Neural cell (in vitro differentiated cells): ENCODE results near the gene BRD7. TPM values are rescaled to one million over a fixed set of nuclear protein-coding genes. Genes with fewer than 3 reads are reported as not detected.

Source experiments
- H2AFZ ChIP-seq: fragments of 200-600, 300-800 bp; sonication (generic), shearing (Covaris generic); 2 replicates; pipeline ENCODE4 v1.6.0; 2014; ENCODE audit warnings: low read depth, mild to moderate bottlenecking, antibody characterized with exemption, low read length, moderate library complexity
- H3F3A ChIP-seq: fragments of 200-600 bp; shearing (Covaris generic); 2 replicates; pipeline ENCODE4 v1.6.1; 2016; ENCODE audit warnings: mild to moderate bottlenecking, moderate library complexity, mixed read lengths, antibody characterized with exemption, low read length; ENCODE audit not compliant: insufficient read depth, poor library complexity, severe bottlenecking
- H3K27ac ChIP-seq: fragments of 200-600, 300-800 bp; sonication (generic), shearing (Covaris generic); 2 replicates; pipeline ENCODE4 v1.5.1; 2014; ENCODE audit warnings: mild to moderate bottlenecking, low read length, moderate library complexity
- H3K27me3 ChIP-seq: fragments of 300-800, 200-600 bp; sonication (generic), shearing (Covaris generic); 2 replicates; pipeline ENCODE4 v1.6.0; 2014; ENCODE audit warnings: mild to moderate bottlenecking, low read depth, low read length, moderate library complexity; ENCODE audit not compliant: insufficient read depth
- H3K36me3 ChIP-seq: fragments of 300-800, 200-600 bp; sonication (generic), shearing (Covaris generic); 2 replicates; pipeline ENCODE4 v1.5.1; 2014; ENCODE audit warnings: mild to moderate bottlenecking, antibody characterized with exemption, low read length, moderate library complexity; ENCODE audit not compliant: insufficient read depth
- H3K4me2 ChIP-seq: fragments of 300-800, 200-600 bp; sonication (generic), shearing (Covaris generic); 2 replicates; pipeline ENCODE4 v1.6.0; 2014; ENCODE audit warnings: mild to moderate bottlenecking, low read length
- H3K4me3 ChIP-seq: fragments of 300-800, 200-600 bp; sonication (generic), shearing (Covaris generic); 2 replicates; pipeline ENCODE4 v1.5.1; 2014; ENCODE audit warnings: mild to moderate bottlenecking, low read length, moderate library complexity
- H3K79me2 ChIP-seq: fragments of 200-600 bp; shearing (Covaris generic); replicated peaks from 2 replicates; pipeline ENCODE4 v1.6.0; 2014; ENCODE audit warnings: mild to moderate bottlenecking, low read length, moderate library complexity; ENCODE audit not compliant: insufficient read depth
- H3K9ac ChIP-seq: fragments of 300-800, 200-600 bp; sonication (generic), shearing (Covaris generic); 2 replicates; pipeline ENCODE4 v1.6.1; 2016; ENCODE audit warnings: mild to moderate bottlenecking, low read length, mixed read lengths
- H3K9me2 ChIP-seq: fragments of 200-600 bp; shearing (Covaris generic); 2 replicates; pipeline ENCODE4 v1.6.1; 2016; ENCODE audit warnings: mild to moderate bottlenecking, low read length, mixed read lengths; ENCODE audit not compliant: insufficient read depth
- H3K9me3 ChIP-seq: fragments of 200-600, 300-800 bp; sonication (generic), shearing (Covaris generic); 2 replicates; pipeline ENCODE4 v1.6.1; 2016; ENCODE audit warnings: mild to moderate bottlenecking, mixed run types, low read length, moderate library complexity, mixed read lengths
- H4K20me1 ChIP-seq: fragments of 200-600 bp; shearing (Covaris generic); 2 replicates; pipeline ENCODE4 v1.6.1; 2016; ENCODE audit warnings: mild to moderate bottlenecking, mixed run types; ENCODE audit not compliant: insufficient read depth
- EP300 ChIP-seq: fragments of 450-650 bp; conservative IDR thresholded peaks from 2 replicates; pipeline ENCODE4 v1.6.1; 2014; ENCODE audit warnings: antibody characterized with exemption, mild to moderate bottlenecking, moderate library complexity; ENCODE audit not compliant: poor library complexity, severe bottlenecking
- EZH2 ChIP-seq: fragments of 200-600, 300-800 bp; shearing (Covaris generic), sonication (generic); IDR thresholded peaks from 2 replicates; pipeline ENCODE4 v1.6.1; 2014; ENCODE audit warnings: antibody characterized with exemption, low read length, borderline replicate concordance, mild to moderate bottlenecking; ENCODE audit not compliant: insufficient read depth, poor library complexity, severe bottlenecking
- MXI1 ChIP-seq: fragments of 450-650 bp; conservative IDR thresholded peaks from 2 replicates; pipeline ENCODE4 v1.6.1; 2014; ENCODE audit warnings: antibody characterized with exemption, mild to moderate bottlenecking; ENCODE audit not compliant: poor library complexity, severe bottlenecking
- POLR2AphosphoS5 ChIP-seq: IDR thresholded peaks from 2 replicates; pipeline ENCODE4 v1.6.1; 2012
- RAD21 ChIP-seq: fragments of 450-650 bp; conservative IDR thresholded peaks from 2 replicates; pipeline ENCODE4 v1.6.1; 2014; ENCODE audit warnings: antibody characterized with exemption, mild to moderate bottlenecking, moderate library complexity
- SMC3 ChIP-seq: fragments of 450-650 bp; conservative IDR thresholded peaks from 2 replicates; pipeline ENCODE4 v1.6.1; 2014; ENCODE audit warnings: antibody characterized with exemption, mild to moderate bottlenecking, moderate library complexity; ENCODE audit not compliant: poor library complexity
- TAF1 ChIP-seq: IDR thresholded peaks from 2 replicates; pipeline ENCODE4 v1.6.1; 2012; ENCODE audit warnings: low read depth
- polyA plus RNA-seq: library from polyadenylated mRNA; depleted of rRNA; stranded (reverse); fragments of >200 nt; gene quantifications from 2 replicates; pipeline ENCODE4 v1.2.3, GENCODE V29; 2014
- small RNA-seq, 3 experiments: library from RNA; depleted of rRNA; stranded (forward); fragments of <200 nt; gene quantifications; one replicate each; pipeline ENCODE3, GENCODE V24; 2012
- TF ChIP-seq, protein P1 (sequence below): IDR thresholded peaks from 2 replicates; pipeline ENCODE4 v1.6.1; 2012; ENCODE audit warnings: borderline replicate concordance
- TF ChIP-seq, protein P2 (sequence below): fragments of 450-650 bp; IDR thresholded peaks from 2 replicates; pipeline ENCODE4 v1.5.1; 2014; ENCODE audit warnings: antibody characterized with exemption, mild to moderate bottlenecking, moderate library complexity; ENCODE audit not compliant: poor library complexity, severe bottlenecking

Gene BRD7
- polyA plus RNA-seq, 1 donor from 2014 or later = 57.2 TPM

DNA sequence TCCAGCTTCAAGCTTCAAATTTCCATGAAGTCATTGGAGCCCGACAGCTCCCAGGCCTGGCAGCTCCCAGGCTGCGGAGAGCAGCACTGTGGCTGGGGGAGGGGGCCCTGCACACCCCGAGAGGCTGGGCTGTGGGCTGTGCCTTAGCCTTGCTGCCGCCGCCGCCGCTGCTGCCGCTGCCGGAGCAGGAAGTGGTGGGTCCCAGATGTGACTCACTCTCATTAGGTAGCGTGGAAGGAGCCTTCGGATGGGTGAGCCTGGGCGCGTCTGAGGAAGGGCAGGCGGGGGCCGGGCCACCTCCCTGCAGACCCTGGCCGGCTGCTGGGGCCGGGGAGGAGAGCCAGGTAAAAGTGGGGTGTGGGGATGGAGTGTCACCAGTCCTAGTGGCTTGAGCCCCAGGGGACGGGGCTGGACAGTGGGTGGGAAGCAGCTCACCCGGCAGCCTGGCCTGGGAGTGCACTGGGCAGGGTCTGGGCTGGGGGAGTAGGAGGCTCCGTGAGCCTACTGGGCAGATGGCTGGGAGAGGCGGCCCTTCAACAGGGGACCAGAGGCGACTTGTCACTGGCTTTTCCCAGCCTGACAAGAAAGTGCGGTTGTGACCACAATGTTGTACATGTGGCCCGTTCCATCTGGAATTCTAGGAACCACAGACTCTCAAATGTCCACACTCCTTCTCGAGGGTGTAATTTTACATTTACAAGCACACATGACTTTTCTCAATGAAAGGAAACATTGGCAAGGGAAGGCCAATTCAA lies 102.3 kb downstream of the BRD7 start, which contains the start of gene ADCY7:
TSS of gene ADCY7 (plus strand) at position 215 of the 755 bp plus-strand sequence. CDS start 21,629 bp downstream, outside the sequence.
- no peaks in the 10 kb centered on the region for H3K9me2 ChIP-seq
- H3K9me3 ChIP-seq = no peaks in the 10 kb centered on the region
- H3K79me2 ChIP-seq = no peaks in the 10 kb centered on the region
- no peaks in the 10 kb centered on the region for H3K36me3 ChIP-seq
- TF ChIP-seq EZH2 (no peak), SMC3 (no peak), TAF1 (no peak), EP300 (no peak), POLR2AphosphoS5 (no peak), MXI1 (no peak), RAD21 (no peak)
- TF ChIP-seq, protein P1, sequence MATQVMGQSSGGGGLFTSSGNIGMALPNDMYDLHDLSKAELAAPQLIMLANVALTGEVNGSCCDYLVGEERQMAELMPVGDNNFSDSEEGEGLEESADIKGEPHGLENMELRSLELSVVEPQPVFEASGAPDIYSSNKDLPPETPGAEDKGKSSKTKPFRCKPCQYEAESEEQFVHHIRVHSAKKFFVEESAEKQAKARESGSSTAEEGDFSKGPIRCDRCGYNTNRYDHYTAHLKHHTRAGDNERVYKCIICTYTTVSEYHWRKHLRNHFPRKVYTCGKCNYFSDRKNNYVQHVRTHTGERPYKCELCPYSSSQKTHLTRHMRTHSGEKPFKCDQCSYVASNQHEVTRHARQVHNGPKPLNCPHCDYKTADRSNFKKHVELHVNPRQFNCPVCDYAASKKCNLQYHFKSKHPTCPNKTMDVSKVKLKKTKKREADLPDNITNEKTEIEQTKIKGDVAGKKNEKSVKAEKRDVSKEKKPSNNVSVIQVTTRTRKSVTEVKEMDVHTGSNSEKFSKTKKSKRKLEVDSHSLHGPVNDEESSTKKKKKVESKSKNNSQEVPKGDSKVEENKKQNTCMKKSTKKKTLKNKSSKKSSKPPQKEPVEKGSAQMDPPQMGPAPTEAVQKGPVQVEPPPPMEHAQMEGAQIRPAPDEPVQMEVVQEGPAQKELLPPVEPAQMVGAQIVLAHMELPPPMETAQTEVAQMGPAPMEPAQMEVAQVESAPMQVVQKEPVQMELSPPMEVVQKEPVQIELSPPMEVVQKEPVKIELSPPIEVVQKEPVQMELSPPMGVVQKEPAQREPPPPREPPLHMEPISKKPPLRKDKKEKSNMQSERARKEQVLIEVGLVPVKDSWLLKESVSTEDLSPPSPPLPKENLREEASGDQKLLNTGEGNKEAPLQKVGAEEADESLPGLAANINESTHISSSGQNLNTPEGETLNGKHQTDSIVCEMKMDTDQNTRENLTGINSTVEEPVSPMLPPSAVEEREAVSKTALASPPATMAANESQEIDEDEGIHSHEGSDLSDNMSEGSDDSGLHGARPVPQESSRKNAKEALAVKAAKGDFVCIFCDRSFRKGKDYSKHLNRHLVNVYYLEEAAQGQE = no peak
- TF ChIP-seq, protein P2, sequence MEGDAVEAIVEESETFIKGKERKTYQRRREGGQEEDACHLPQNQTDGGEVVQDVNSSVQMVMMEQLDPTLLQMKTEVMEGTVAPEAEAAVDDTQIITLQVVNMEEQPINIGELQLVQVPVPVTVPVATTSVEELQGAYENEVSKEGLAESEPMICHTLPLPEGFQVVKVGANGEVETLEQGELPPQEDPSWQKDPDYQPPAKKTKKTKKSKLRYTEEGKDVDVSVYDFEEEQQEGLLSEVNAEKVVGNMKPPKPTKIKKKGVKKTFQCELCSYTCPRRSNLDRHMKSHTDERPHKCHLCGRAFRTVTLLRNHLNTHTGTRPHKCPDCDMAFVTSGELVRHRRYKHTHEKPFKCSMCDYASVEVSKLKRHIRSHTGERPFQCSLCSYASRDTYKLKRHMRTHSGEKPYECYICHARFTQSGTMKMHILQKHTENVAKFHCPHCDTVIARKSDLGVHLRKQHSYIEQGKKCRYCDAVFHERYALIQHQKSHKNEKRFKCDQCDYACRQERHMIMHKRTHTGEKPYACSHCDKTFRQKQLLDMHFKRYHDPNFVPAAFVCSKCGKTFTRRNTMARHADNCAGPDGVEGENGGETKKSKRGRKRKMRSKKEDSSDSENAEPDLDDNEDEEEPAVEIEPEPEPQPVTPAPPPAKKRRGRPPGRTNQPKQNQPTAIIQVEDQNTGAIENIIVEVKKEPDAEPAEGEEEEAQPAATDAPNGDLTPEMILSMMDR = no peak
- no peaks in the 10 kb centered on the region for H3F3A ChIP-seq
- H4K20me1 ChIP-seq = no peaks in the 10 kb centered on the region
- no peak within 1 kb of the TSS for H3K9ac ChIP-seq
- no peak within 1 kb of the TSS for H3K4me2 ChIP-seq
- H3K27me3 ChIP-seq = no peaks in the 10 kb centered on the region
- no peak within 1 kb of the TSS for H3K27ac ChIP-seq
- no peak within 1 kb of the TSS for H2AFZ ChIP-seq
- H3K4me3 ChIP-seq = no peak within 1 kb of the TSS

Small RNAs within 50 kb of the gene (small RNA-seq; reads per million reads assigned to genes)
- 0 reads per million in 3 experiments for gene MIR6771

Other genes with a start within 250 kb of the BRD7 start
- 16.6 and 16.9 TPM in 2 replicates for gene TENT4B, start 215.7 kb downstream of the BRD7 start, polyA plus RNA-seq
- gene ADCY7, start 102.4 kb downstream of the BRD7 start, polyA plus RNA-seq = 2.0 and 4.5 TPM in 2 replicates
- gene NKD1, start 179.4 kb upstream of the BRD7 start, polyA plus RNA-seq = 0.42 and 1.1 TPM in 2 replicates